ENCODE results near the gene CAMTA1.
"Not testable (repeated sequence)": the region's sequence is repeated elsewhere in the genome, so short reads cannot be mapped to it uniquely, and the experiment has no call there.

Gene CAMTA1

GRCh38 chr1:7703321-7704213 is 918.3 kb downstream of the CAMTA1 start:
- no peak for DNase-seq (ENCODE audit: insufficient read length, low spot score)
- no peak for TF ChIP-seq CTCF (IDR thresholded peaks at IDR 0.05; ENCODE audit: insufficient read depth, missing control alignments)
- no peak for FAIRE-seq

- DNase-seq (ENCODE audit: insufficient read length, low spot score) (peak; percentile 75), FAIRE-seq (no peak)
- TF ChIP-seq CTCF (IDR thresholded peaks at IDR 0.05; ENCODE audit: insufficient read depth, missing control alignments) = no peak
Observed at GRCh38 chr1:7704214-7705047, 919.2 kb downstream of the CAMTA1 start.

GRCh38 chr1:7705048-7705907 is 920.0 kb downstream of the CAMTA1 start:
- FAIRE-seq (no peak), DNase-seq (ENCODE audit: insufficient read length, low spot score) (no peak)
- TF ChIP-seq CTCF (IDR thresholded peaks at IDR 0.05; ENCODE audit: insufficient read depth, missing control alignments) = no peak

- no peak for FAIRE-seq
- DNase-seq (ENCODE audit: insufficient read length, low spot score) = no peak
Observed at GRCh38 chr1:7705908-7706216, 920.6 kb downstream of the CAMTA1 start.

GRCh38 chr1:7707527-7707926 is 922.3 kb downstream of the CAMTA1 start:
- DNase-seq (ENCODE audit: insufficient read length, low spot score) = no peak
- TF ChIP-seq CTCF (IDR thresholded peaks at IDR 0.05; ENCODE audit: insufficient read depth, missing control alignments) = no peak
- FAIRE-seq = no peak

More at GRCh38 chr1:7705908-7706216, 920.6 kb downstream of the CAMTA1 start:
- TF ChIP-seq CTCF (IDR thresholded peaks at IDR 0.05; ENCODE audit: insufficient read depth, missing control alignments) = no peak

GRCh38 chr1:7708065-7708464 is 922.8 kb downstream of the CAMTA1 start:
- DNase-seq (ENCODE audit: insufficient read length, low spot score); FAIRE-seq: not testable (repeated sequence)

- no peak for FAIRE-seq
- no peak for TF ChIP-seq CTCF (IDR thresholded peaks at IDR 0.05; ENCODE audit: insufficient read depth, missing control alignments)
Observed at GRCh38 chr1:7710859-7711258, 925.6 kb downstream of the CAMTA1 start.

More at GRCh38 chr1:7710859-7711258, 925.6 kb downstream of the CAMTA1 start:
- DNase-seq (ENCODE audit: insufficient read length, low spot score) = no peak
